Tibial nerve (tissue), 4 donors: ENCODE measurements around the gene RTN1. TPM values are rescaled to one million over a fixed set of nuclear protein-coding genes. Genes with fewer than 3 reads are reported as not detected.

Experiments used
- DNase-seq, 2 donors: peaks; one replicate each; pipeline ENCODE4 v3.0.0-alpha.2; 2019; ENCODE audit warnings: low spot score in 2 of 2
- H3K27ac ChIP-seq, 4 donors: fragments of 200-600 bp; sonication (generic) in 3 of 4; one replicate each; pipeline ENCODE4 v1.5.1; 2017 to 2019; ENCODE audit warnings: mild to moderate bottlenecking in 1 of 4
- H3K27me3 ChIP-seq, 2 donors: fragments of 200-600 bp; sonication (generic) in 1 of 2; one replicate each; pipeline versions ENCODE4 v1.5.1 to v1.6.0; 2017 to 2019
- H3K36me3 ChIP-seq, 3 donors: fragments of 200-600 bp; sonication (generic); one replicate each; pipeline ENCODE4 v1.5.1; 2018 to 2019
- H3K4me1 ChIP-seq, 4 donors: fragments of 200-600 bp; sonication (generic) in 3 of 4; one replicate each; pipeline ENCODE4 v1.5.1; 2017 to 2019
- H3K4me3 ChIP-seq, 4 donors: fragments of 200-600 bp; sonication (generic) in 3 of 4; one replicate each; pipeline ENCODE4 v1.5.1; 2017 to 2019; ENCODE audit warnings: mild to moderate bottlenecking in 1 of 4, moderate library complexity in 1 of 4
- H3K9me3 ChIP-seq, 4 donors: fragments of 200-600 bp; sonication (generic) in 3 of 4; one replicate each; pipeline ENCODE4 v1.5.1; 2017 to 2019
- CTCF ChIP-seq, 5 experiments: fragments of 200-600 bp in 3 of 5; fragments of 450-650 bp in 2 of 5; sonication (generic) in 3 of 5; IDR thresholded peaks; one replicate each; pipeline ENCODE4 v1.5.1; 2016 to 2019; ENCODE audit warnings: antibody characterized with exemption in 5 of 5, mild to moderate bottlenecking in 3 of 5, moderate library complexity in 2 of 5
- EP300 ChIP-seq, 2 donors: sonication (generic); formaldehyde crosslinking; IDR thresholded peaks; one replicate each; pipeline ENCODE4 v1.6.1; 2017; ENCODE audit warnings: antibody characterized with exemption in 2 of 2, mild to moderate bottlenecking in 1 of 2
- POLR2A ChIP-seq, 2 donors: fragments of 450-650 bp; IDR thresholded peaks; one replicate each; pipeline ENCODE4 v1.6.1; 2017; ENCODE audit warnings: antibody characterized with exemption in 2 of 2, mild to moderate bottlenecking in 2 of 2, moderate library complexity in 2 of 2
- WGBS, 2 donors: methylation state at CpG; one replicate each; pipeline ENCODE4 v1.1.5; 2018; 5-methylcytosine and 5-hydroxymethylcytosine counted together
- total RNA-seq, 4 donors: library from RNA; depleted of rRNA; stranded (reverse); fragments of >200 nt; gene quantifications; one replicate each; pipeline ENCODE4 v1.1.0, GENCODE V29; 2016

The RTN1 gene
- total RNA-seq, 4 donors from 2014 or later, result 7.5 to 20.7 (median 14.6) TPM

GRCh38 chr14:59913187-59913586, 42.6 kb upstream of the RTN1 start:
- no peaks in the 10 kb centered on the region for H3K9me3 ChIP-seq
- no peaks in the 10 kb centered on the region for H3K4me1 ChIP-seq
- no peak overlapping the region for H3K4me3 ChIP-seq
- H3K27me3 ChIP-seq, result peaks cover 0 to 14% of the 10 kb centered on the region in 2 donors
- H3K27ac ChIP-seq, result no peak overlapping the region
- DNase-seq, result no peak
- WGBS, 2 donors, result 82 to 90% methylated on average over 1 of the region's 1 CpG
- H3K36me3 ChIP-seq, result no peaks in the 10 kb centered on the region
- TF ChIP-seq EP300 (IDR thresholded peaks at IDR 0.05) (no peak), POLR2A (IDR thresholded peaks at IDR 0.05) (no peak), CTCF (IDR thresholded peaks at IDR 0.05) (no peak)

GRCh38 chr14:59912443-59912842, 41.9 kb upstream of the RTN1 start:
- no peak overlapping the region for H3K27ac ChIP-seq
- H3K27me3 ChIP-seq, result peaks cover 0 to 9% of the 10 kb centered on the region in 2 donors
- H3K36me3 ChIP-seq, result no peaks in the 10 kb centered on the region
- TF ChIP-seq POLR2A (IDR thresholded peaks at IDR 0.05) (no peak), EP300 (IDR thresholded peaks at IDR 0.05) (no peak), CTCF (IDR thresholded peaks at IDR 0.05) (no peak)
- DNase-seq, result no peak
- H3K4me1 ChIP-seq, result no peaks in the 10 kb centered on the region
- WGBS, 2 donors, result 80 to 91% methylated on average over 2 of the region's 2 CpGs
- H3K9me3 ChIP-seq, result no peaks in the 10 kb centered on the region
- H3K4me3 ChIP-seq, result no peak overlapping the region

GRCh38 chr14:59905188-59905587, 34.6 kb upstream of the RTN1 start:
- no peaks in the 10 kb centered on the region for H3K4me1 ChIP-seq
- TF ChIP-seq CTCF (IDR thresholded peaks at IDR 0.05) (no peak), EP300 (IDR thresholded peaks at IDR 0.05) (no peak), POLR2A (IDR thresholded peaks at IDR 0.05) (no peak)
- WGBS, 2 donors, result 68 to 80% methylated on average over 2 of the region's 2 CpGs
- H3K4me3 ChIP-seq, result no peak overlapping the region
- H3K9me3 ChIP-seq, result peaks cover 0 to 4% (median 0%) of the 10 kb centered on the region in 4 donors
- DNase-seq, result no peak
- H3K27ac ChIP-seq, result no peak overlapping the region
- H3K27me3 ChIP-seq, result no peaks in the 10 kb centered on the region
- no peaks in the 10 kb centered on the region for H3K36me3 ChIP-seq

- 52 to 53% methylated on average over 2 of the region's 2 CpGs for WGBS, 2 donors
- Histone ChIP-seq H3K9me3 (peaks cover 0 to 4% (median 0%) of the 10 kb centered on the region in 4 donors), H3K27ac (no peak overlapping the region), H3K36me3 (no peaks in the 10 kb centered on the region), H3K27me3 (no peaks in the 10 kb centered on the region), H3K4me3 (no peak overlapping the region), H3K4me1 (no peaks in the 10 kb centered on the region)
- TF ChIP-seq POLR2A (IDR thresholded peaks at IDR 0.05), result no peak
- no peak for TF ChIP-seq CTCF (IDR thresholded peaks at IDR 0.05)
- TF ChIP-seq EP300 (IDR thresholded peaks at IDR 0.05), result no peak
- DNase-seq, result no peak
Observed at GRCh38 chr14:59904184-59904583, 33.6 kb upstream of the RTN1 start.

GRCh38 chr14:59900556-59900955, 30.0 kb upstream of the RTN1 start:
- no peak for DNase-seq
- Histone ChIP-seq H3K4me3 (no peak overlapping the region), H3K4me1 (no peaks in the 10 kb centered on the region), H3K27ac (no peak overlapping the region), H3K9me3 (peaks cover 0 to 4% (median 0%) of the 10 kb centered on the region in 4 donors), H3K36me3 (no peaks in the 10 kb centered on the region), H3K27me3 (no peaks in the 10 kb centered on the region)
- WGBS, 2 donors, result 75 to 78% methylated on average over 3 of the region's 3 CpGs
- TF ChIP-seq EP300 (IDR thresholded peaks at IDR 0.05) (no peak), CTCF (IDR thresholded peaks at IDR 0.05) (no peak), POLR2A (IDR thresholded peaks at IDR 0.05) (no peak)
